HG02943 (cell line): ENCODE measurements around the gene SPOUT1.
"Not testable (repeated sequence)": the region's sequence is repeated elsewhere in the genome, so short reads cannot be mapped to it uniquely, and the experiment has no call there.

Experiments
- ATAC-seq: cut with Tn5 transposase; IDR thresholded peaks from one replicate; pipeline ENCODE4 v1.9.1; 2021; ENCODE audit warnings: mild to moderate bottlenecking, low read depth, moderate library complexity; ENCODE audit not compliant: unreplicated experiment

The SPOUT1 gene

GRCh38 chr9:128818099-128818838 lies 11.3 kb downstream of the SPOUT1 start, which contains the start of gene ENDOG:
Gene ENDOG (plus strand): TSS chr9:128818500. CDS start chr9:128818685, 185 bp downstream.
- peak; percentile 82 for ATAC-seq

- no peak for ATAC-seq
Measured at GRCh38 chr9:128810873-128811272, 18.7 kb downstream of the SPOUT1 start.

GRCh38 chr9:128809831-128810230 lies 19.8 kb downstream of the SPOUT1 start:
- ATAC-seq, result no peak

- no peak for ATAC-seq
Measured at GRCh38 chr9:128809036-128809599, 20.5 kb downstream of the SPOUT1 start.

DNA sequence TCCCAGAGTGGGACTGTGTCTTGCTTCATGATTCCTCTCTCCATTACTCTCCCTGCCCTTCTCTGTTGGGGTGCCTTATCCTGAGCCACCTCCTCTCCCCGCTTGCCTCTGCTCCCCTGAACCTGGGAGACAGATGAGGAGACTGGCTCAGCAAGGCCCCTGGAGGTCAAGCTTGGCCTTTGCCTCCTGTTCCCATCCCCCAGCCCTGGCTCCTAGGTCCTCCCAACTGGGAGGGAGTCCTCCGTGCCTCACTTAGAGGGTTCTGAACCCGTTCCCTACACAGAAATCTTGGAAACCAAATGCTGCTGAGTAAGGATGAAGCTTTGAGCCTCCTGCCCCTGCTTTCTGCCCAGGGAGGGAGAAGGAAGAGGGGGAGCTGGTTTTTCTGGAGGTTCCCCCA lies 21.1 kb downstream of the SPOUT1 start:
- ATAC-seq, result no peak

DNA sequence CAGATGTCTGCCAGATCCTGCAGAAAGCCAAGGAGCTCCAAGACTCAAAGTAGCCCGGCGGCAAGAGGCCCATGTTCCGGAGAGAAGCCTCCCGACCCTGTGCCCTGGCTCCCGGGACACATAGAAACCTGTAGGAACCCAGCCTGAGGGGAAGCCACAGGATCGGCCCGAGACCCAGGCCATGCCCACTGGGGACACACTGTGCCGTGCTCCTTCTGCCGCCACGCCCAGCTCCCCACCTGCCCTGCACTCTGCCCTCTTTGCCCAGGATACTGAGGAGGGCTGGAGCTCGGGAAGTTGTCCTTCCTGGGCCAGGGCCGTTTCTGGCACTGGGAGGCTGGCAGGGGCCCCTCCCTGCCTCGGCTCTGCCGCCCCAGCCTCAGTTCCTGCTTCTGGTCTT lies 21.8 kb downstream of the SPOUT1 start:
- no peak for ATAC-seq

GRCh38 chr9:128805661-128806060 lies 23.9 kb downstream of the SPOUT1 start:
- no peak for ATAC-seq

DNA sequence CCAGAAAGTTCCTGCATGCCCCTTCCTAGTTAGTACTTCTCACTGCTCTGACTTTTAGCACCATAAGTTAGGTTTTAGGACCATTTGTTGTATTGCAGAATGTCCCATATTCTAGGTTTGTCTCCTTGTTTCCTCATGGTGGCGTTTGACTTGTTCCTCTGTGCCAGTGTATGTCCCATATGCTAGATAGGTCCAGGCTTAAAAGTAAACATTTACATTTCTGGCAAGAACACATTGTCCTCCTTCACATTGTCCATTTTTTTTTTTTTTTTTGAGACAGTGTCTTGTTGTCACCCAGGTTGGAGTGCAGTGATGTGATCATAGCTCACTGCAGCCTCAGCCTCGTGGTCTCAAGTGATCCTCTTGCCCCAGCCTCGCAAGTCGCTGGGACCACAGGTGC lies 27.1 kb downstream of the SPOUT1 start:
- ATAC-seq, result no peak

DNA sequence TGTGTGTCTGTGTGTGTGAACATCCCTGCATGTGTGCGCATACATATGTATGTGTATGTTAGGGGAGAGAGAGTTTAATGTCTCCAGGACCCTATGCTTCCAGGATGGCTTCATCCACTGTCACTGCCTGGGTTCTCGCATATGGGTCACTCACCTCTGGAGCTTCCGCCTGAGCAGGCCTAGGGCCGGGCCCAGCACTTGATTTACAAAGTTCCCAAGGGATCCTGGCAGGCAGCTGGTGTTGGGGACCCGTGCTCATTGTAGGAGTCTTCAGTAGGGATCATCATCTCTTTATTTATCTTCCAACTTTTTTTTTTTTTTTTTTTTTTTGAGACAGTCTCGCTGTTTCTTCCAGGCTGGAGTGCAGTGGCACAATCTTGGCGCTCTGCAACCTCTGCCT lies 29.5 kb downstream of the SPOUT1 start:
- no peak for ATAC-seq

DNA sequence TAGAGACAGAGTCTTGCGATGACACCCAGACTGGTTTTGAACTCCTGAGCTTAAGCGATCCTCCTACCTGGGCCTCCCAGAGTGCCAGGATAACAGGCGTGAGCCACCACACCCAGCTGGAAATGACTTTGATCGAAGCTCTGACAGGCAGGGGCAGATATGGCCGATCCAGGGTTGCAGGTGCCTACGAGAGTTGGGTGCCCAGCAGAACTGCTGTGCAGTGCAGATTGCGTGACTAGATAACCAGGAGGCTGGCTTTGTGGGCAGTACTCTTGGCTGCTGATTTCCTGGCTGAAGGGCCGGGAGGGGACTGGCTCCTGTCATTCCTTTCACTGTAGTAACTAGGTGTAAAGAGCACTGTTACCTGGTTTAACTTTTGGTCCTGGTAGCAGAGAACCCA lies 30.7 kb downstream of the SPOUT1 start:
- no peak for ATAC-seq

DNA sequence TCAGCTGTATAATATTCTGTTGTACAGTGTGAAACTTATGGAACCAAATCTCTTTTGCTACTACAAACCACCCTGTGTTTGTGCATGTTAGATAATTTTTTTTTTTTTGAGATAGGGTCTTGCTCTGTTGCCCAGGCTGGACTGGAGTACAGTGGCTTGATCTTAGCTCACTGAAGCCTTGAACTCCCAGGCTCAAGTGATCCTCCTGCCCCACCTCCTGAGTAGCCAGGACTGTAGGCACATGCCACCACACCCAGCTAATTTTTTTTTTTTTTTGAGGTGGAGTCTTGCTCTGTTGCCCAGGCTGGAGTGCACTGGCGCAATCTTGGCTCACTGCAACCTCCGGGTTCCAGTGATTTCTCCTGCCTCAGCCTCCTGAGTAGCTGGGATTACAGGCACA lies 34.6 kb downstream of the SPOUT1 start:
- ATAC-seq, result not testable (repeated sequence)

- no peak for ATAC-seq
Measured at GRCh38 chr9:128792978-128793686, 36.5 kb downstream of the SPOUT1 start.

DNA sequence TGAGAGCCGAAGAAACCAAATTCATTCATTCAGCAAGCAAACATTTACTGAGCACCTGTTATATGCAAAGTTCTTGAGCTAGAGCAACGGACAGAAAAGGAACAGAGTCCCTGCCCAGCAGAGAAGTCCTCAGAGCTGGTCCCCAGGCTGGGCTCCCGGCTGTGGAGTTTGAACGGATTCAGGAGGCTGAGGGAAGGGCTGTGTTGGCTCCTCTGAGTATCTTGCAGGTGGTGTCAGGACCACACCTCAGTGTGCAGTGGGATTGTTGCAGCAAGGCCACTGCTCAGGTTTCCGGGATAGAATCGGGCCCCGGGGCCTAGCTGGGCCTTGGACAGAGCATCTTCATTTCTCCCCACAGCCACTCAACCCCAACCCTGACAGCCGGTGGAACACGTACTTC lies 37.5 kb downstream of the SPOUT1 start:
- ATAC-seq, result no peak

DNA sequence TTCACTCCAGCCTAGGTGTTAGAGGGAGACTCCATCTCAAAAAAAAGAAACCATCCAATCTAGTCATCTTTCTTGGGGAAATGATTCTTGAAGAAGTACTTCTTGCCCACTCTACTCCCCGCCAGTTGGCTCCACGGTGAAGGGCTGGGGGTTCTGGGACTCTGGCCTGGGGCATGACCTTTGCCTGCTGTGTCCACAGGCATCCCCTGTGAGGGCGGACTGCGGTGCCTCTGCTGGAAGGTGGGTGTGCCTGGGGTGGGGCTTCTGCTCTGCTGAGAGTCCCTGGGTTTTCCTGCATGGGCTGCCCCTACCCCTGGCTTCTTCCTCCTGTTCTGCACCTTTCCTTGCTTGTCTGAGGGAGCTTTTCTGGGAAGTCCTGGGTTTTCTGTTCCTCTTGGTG lies 39.1 kb downstream of the SPOUT1 start:
- no peak for ATAC-seq

- no peak for ATAC-seq
Measured at GRCh38 chr9:128788445-128788844, 41.1 kb downstream of the SPOUT1 start.

DNA sequence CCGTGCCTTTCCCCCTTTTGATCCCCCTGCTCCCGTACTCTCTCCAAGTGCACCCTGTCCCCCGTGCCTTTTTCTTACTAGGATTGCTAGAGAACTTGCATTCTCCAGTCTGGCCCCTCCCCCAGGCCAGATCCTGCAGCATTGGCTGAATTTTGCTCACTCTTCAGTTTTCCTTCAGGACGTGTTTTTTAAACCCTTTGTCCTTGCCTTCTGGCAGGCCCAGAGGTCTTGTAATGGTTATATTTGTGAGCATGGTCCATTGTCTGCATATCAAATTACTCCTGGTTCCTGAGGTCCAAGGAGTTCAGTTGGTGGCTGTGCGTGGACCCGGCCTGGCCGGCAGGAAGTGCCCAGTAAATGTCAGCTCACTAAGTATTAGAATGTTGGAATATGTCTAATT lies 41.9 kb downstream of the SPOUT1 start:
- no peak for ATAC-seq

DNA sequence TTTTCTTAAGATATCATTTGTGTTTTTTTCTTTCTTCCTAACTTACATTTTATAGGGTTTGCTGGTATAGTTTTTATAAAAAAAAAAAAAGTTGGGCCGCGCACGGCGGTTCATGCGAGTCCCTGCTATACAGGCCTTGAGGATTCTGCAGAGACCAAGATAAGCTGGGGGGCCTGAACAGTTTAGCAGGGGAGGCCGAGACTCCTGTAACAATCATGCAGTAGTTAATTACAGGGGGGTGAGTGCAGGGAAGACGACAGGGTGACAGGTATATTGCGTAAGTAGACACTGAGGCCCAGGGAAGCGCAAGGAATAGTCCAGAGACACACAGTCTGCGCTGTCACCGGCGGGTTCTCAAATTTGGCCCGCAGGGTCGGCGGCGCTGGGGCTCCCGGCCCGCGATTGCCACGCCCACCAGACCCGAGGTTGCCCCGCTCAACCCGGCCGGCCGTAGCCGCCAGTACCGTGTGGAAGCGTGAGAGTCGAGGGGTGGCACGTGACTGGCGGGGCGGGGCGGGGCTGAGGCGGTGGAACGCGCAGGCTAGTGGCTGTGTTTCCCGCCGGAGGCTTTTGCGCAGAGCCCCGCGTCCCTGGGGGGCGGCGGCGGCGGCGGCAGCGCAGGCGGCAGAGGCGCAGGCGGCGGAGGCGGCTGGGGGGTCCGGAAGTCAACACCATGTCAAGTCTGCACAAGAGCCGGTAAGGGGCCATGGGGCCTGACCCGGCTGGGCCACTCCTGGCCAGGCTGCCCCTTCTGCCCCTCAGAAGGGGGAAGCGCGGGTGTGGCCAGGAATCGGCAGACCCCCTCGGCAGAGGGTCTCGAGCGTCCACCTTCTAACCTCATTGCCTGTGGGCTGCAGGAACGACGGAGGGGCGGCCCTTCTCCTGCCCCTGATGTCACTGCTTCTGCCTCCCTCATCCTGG lies 42.7 kb downstream of the SPOUT1 start, which contains the start of gene TBC1D13:
TBC1D13 (plus strand) TSS at position 573 of the 921 bp plus-strand sequence; CDS start at position 674, 101 bp downstream.
- ATAC-seq, result peak; percentile 80

DNA sequence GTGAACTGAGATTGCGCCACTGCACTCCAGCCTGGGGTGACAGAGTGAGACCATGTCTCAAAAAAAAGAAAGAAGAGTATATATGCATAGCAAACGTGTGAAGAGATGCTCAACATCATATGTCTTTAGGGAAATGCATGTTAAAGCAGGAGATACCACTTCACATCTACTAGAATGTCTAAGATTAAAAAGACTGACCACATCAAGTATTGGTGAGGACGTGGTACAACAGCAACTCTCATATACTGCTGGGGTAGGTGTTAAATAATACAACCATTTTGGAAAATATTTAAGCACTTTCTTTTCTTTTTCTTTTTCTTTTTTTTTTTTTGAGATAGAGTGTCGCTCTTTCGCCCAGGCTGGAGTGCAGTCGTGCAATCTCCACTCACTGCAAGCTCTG lies 44.2 kb downstream of the SPOUT1 start:
- no peak for ATAC-seq

DNA sequence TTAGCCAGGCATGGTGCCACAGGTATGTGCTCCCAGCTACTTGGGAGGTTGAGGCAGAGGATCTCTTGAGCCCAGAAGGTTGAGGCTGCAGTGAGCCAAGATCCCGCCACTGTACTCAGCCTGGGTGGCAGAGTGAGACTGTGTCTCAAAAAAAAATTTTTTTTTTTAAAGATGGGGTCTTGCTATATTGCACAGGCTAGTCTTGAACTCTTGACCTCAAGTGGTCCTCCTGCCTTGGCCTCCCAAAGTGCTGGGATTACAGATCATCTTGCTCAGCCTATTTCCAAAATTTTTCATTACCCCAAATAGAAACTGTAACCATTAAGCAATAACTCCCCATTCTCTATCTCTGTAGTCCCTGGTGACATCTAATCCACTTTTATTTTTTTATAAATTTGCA lies 46.9 kb downstream of the SPOUT1 start:
- ATAC-seq, result no peak
